Left hindlimb (tissue), 1 donor: ENCODE measurements around the gene RTP1.

Source experiments
- DNase-seq: peaks from one replicate; pipeline ENCODE4 v3.0.0-alpha.2; 2018

The RTP1 gene

GRCh38 chr3:187243933-187244524, 46.7 kb downstream of the RTP1 start:
- DNase-seq: no peak

GRCh38 chr3:187247398-187247797, 50.1 kb downstream of the RTP1 start:
- DNase-seq: no peak
